Left lung (tissue), 10 donors: ENCODE results near the gene PPP2R2C. TPM values are rescaled to one million over a fixed set of nuclear protein-coding genes. Genes with fewer than 3 reads are reported as not detected.

ENCODE experiments used
- ATAC-seq: fragments of 200-7000 bp; cut with Tn5 transposase; one replicate; pipeline ENCODE4 v1.9.1; 2020; ENCODE audit warnings: moderate library complexity
- DNase-seq, 4 donors: peaks; one replicate each; pipeline ENCODE4 v3.0.0-alpha.2; 2013 to 2020
- H3K27ac ChIP-seq, 2 donors: fragments of 200-600 bp; sonication (generic) in 1 of 2; one replicate each; pipeline versions ENCODE4 v1.5.0 to v1.8.0; 2020 to 2021
- H3K27me3 ChIP-seq, 2 donors: fragments of 200-600 bp; sonication (generic) in 1 of 2; one replicate each; pipeline versions ENCODE4 v1.5.0 to v1.8.0; 2020 to 2021
- H3K36me3 ChIP-seq, 2 donors: fragments of 200-600 bp; sonication (generic) in 1 of 2; one replicate each; pipeline versions ENCODE4 v1.5.0 to v1.8.0; 2020 to 2021
- H3K4me1 ChIP-seq, 2 donors: fragments of 200-600 bp; one replicate each; pipeline ENCODE4 v1.8.0; 2021
- H3K4me3 ChIP-seq, 2 donors: fragments of 200-600 bp; sonication (generic) in 1 of 2; one replicate each; pipeline versions ENCODE4 v1.5.0 to v1.8.0; 2020 to 2021; ENCODE audit warnings: mild to moderate bottlenecking in 1 of 2
- H3K9me3 ChIP-seq, 2 donors: fragments of 200-600 bp; sonication (generic) in 1 of 2; one replicate each; pipeline versions ENCODE4 v1.5.0 to v1.8.0; 2020 to 2021
- intact Hi-C, 2 donors: fragments of 100-400 bp; cut with DNase I; formaldehyde crosslinking; loops; one replicate each; pipeline versions ENCODE4 v1.11.2 to v1.14.2; 2022
- polyA plus RNA-seq, 6 donors: library from polyadenylated mRNA; unstranded; fragments of 120-200 nt; gene quantifications; one replicate each; pipeline ENCODE4 v1.2.1, GENCODE V29; 2013; ENCODE audit not compliant: insufficient read length in 6 of 6
- total RNA-seq, 2 donors: library from RNA; stranded (reverse); fragmentation: NEBNext Ultra II Directional; extraction: Animal tissue kit (Norgen Biotek cat#: 25700); gene quantifications; one replicate each; pipeline ENCODE4 v1.2.1, GENCODE V29; 2021
- TF ChIP-seq, protein P1 (sequence below), 2 donors: fragments of 200-600 bp; sonication (generic) in 1 of 2; IDR thresholded peaks; one replicate each; pipeline versions ENCODE4 v1.5.0 to v1.8.0; 2021; ENCODE audit warnings: antibody characterized with exemption in 2 of 2
- donor health status: DM: no; HTN: yes; CAD: no.
- donor health status: DM: no; HTN: no; CAD: no.

The PPP2R2C gene
- total and polyA plus RNA-seq, 8 donors = 0.29 to 0.50 (median 0.43) TPM; not detected in 1

DNA sequence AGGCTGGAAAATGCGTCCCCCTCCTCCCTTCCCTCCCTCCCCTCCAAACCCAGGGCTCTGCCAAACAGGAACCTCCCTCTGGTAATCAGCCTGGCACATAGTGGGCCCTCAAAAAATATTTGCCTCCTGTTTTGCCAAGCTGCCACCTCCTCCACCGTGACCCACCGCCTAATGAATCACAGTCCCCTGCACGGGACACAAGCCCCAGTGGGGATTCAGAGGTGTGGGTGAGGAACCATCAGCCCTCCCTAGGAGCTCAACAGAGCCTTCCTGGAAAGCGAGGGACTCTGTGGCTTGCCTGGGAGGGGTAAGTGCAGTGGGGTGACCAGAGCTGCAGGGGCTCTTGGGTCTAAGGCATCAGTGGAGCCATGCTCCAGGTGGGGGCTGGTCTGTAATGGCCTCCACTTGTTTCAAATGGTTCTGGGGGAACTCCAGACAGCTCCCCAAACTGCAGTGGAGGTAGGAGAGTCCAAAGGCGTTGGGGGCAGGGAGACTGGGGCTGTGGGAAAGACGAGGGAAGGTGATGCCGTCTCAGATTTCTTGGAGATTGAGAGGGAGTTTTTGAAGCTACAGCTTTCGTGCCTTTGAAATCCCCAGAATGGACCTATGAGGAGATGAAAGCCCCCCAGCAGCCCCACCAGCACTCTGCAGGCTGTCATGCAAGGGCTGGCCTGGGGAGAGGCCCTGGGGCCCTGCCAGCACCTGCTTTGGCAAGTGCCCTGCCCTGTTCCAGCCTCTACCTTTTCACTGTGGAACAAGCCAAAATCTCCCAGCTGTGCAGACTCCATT lies 1.0 kb upstream of the PPP2R2C start:
- TF ChIP-seq, protein P1, sequence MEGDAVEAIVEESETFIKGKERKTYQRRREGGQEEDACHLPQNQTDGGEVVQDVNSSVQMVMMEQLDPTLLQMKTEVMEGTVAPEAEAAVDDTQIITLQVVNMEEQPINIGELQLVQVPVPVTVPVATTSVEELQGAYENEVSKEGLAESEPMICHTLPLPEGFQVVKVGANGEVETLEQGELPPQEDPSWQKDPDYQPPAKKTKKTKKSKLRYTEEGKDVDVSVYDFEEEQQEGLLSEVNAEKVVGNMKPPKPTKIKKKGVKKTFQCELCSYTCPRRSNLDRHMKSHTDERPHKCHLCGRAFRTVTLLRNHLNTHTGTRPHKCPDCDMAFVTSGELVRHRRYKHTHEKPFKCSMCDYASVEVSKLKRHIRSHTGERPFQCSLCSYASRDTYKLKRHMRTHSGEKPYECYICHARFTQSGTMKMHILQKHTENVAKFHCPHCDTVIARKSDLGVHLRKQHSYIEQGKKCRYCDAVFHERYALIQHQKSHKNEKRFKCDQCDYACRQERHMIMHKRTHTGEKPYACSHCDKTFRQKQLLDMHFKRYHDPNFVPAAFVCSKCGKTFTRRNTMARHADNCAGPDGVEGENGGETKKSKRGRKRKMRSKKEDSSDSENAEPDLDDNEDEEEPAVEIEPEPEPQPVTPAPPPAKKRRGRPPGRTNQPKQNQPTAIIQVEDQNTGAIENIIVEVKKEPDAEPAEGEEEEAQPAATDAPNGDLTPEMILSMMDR (IDR thresholded peaks at IDR 0.05) = no peak
- Histone ChIP-seq H3K27ac (no peak overlapping the region), H3K27me3 (peaks cover 30 to 98% of the 10 kb centered on the region in 2 donors), H3K9me3 (no peaks in the 10 kb centered on the region), H3K4me1 (peaks cover 0 to 10% of the 10 kb centered on the region in 2 donors), H3K4me3 (no peak overlapping the region), H3K36me3 (no peaks in the 10 kb centered on the region)
- intact Hi-C loops = no loop called here
- no peak for ATAC-seq
- DNase-seq = no peak

GRCh38 chr4:6472008-6472386 lies 417 bp downstream of the PPP2R2C start:
- DNase-seq (peak in 1 of 4 donors; percentile 76), ATAC-seq (no peak)
- intact Hi-C loops = no loop called here
- peaks cover 30 to 98% of the 10 kb centered on the region in 2 donors for H3K27me3 ChIP-seq
- H3K36me3 ChIP-seq = no peaks in the 10 kb centered on the region
- TF ChIP-seq, protein P1 (IDR thresholded peaks at IDR 0.05) = no peak
- H3K4me1 ChIP-seq = peaks cover 0 to 10% of the 10 kb centered on the region in 2 donors
- H3K4me3 ChIP-seq = no peak overlapping the region
- no peak overlapping the region for H3K27ac ChIP-seq
- H3K9me3 ChIP-seq = no peaks in the 10 kb centered on the region

DNA sequence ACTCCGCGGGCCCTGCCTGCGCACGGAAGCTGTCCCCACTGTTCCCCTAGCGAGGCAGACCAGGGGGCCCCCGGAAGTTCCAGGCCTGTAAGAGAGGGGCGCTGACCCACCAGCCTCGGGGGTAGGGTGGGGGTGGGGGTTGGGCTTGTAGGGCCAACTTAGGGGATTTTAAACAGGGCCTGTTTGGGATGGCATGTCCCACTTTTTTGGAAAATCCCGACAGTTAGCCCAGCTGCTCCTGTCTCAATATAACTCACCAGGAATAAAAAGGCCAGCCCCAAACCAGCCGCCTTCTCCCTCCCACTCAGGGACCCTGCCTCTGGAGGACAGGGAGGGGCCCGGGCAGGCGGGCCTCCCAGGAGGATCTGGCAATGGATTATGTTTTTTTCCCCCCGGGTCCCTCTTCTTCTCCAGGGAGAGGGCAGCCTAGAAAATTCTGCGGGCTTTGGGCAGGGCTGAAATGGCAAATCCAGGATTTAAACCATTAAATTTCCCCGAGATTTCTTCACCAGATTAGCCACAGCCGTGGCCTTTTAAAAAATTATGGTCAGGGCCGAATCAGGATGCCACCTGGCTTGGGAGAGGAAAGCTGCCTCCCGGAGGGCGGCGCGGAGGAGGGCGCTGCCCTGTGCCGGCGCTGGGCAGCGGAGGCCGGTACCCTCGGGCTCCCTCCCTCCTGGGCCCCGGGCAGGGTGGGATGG lies 957 bp downstream of the PPP2R2C start:
- H3K27me3 ChIP-seq = peaks cover 30 to 95% of the 10 kb centered on the region in 2 donors
- ATAC-seq = no peak
- H3K9me3 ChIP-seq = no peaks in the 10 kb centered on the region
- TF ChIP-seq, protein P1 (IDR thresholded peaks at IDR 0.05) = no peak
- peaks cover 0 to 10% of the 10 kb centered on the region in 2 donors for H3K4me1 ChIP-seq
- H3K4me3 ChIP-seq = no peak overlapping the region
- DNase-seq = no peak
- intact Hi-C loops = no loop called here
- no peak overlapping the region for H3K27ac ChIP-seq
- H3K36me3 ChIP-seq = no peaks in the 10 kb centered on the region

DNA sequence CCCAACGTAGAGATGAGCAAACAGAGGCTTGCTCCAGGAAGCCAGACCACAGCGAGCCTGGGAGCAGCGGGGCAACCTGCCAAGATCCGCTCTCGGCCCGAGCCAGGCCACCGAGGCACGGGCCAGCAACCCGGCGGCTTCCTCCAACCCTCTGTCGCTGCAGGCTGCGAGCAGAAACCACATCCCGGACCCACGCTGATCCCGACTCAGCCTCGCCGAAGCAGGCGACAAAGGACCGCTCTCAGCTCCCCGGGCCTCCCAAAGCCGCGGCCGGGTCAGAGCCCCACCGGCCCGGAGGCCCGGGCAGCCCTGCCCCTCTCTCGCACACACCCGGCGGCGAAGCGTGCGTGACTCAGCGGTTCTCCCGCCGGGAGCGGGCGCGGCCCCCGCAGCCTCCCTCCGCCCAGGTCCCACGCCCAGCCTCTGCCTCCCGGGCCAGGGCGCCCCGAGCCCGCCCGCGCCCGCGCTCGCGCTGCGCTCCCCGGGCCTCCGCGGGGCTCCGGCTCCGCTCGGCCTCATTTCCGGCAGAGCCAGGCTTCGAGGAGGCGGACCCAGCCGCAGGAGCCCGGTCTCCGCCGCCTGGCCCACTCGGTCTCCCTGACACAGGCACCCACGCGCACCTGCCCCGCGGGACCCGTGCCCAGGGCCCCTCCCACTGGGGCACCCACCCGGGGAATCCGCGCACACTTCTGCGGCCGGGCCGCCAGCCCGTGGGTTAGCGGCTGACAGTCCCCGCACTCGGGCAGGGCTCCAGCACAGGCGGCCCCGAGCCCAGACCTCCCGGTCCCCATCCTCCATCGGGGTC lies 1.7 kb downstream of the PPP2R2C start:
- Histone ChIP-seq H3K9me3 (no peaks in the 10 kb centered on the region), H3K36me3 (no peaks in the 10 kb centered on the region), H3K27ac (no peak overlapping the region), H3K4me3 (peak overlapping the region; percentile 13 to 17), H3K4me1 (peaks cover 0 to 10% of the 10 kb centered on the region in 2 donors), H3K27me3 (peaks cover 30 to 95% of the 10 kb centered on the region in 2 donors)
- TF ChIP-seq, protein P1 (IDR thresholded peaks at IDR 0.05) = no peak
- DNase-seq = peak in 1 of 4 donors; percentile 79
- ATAC-seq = peak; percentile 73
- intact Hi-C loops = no loop called here
